Measurements from ENCODE around the gene SCN1A. TPM values are rescaled to one million over a fixed set of nuclear protein-coding genes. Genes with fewer than 3 reads are reported as not detected.

SCN1A gene
- total RNA-seq, 1 donor from 2014 or later: 1.8 TPM

DNA sequence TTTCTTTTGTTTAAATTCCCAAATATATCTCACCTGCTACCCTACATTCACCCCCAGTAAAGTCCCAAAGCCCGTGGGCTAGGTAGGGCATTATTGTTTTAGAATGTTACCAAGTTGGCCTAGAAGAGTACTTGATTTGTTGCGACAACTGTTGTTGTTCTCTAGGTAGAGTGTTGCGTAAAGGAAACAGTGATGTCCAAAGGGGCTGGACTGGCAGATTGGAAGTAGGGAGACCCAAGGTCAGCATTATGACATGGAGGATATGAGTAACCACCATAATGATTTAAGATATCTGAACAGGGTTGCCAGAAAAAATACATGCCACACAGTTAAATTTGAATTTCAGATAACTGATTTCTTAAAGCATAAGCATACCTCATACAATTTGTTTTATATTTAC lies 39.2 kb downstream of the SCN1A start:
- H3K9me3 Mint-ChIP-seq (ENCODE audit: unreplicated experiment): peaks cover 15% of the 10 kb centered on the region

DNA sequence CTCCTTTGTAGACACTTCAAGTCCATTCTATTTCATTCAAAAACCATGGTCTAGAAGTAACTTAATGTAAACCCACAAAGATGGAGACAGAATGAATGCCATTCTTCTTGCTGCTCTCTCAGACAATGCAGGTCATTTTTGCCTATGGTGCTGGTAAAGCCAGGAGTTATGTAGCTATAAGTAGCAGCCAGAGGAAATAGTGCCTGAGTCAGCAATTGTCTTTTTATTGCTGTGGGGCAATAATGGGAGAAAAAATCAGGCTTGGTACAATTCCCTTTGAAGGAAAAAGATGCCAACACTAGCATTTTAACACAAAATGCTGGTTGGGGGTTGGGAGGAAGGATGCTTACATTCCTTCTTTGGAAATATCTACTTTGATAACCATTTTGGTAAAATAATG lies 43.5 kb downstream of the SCN1A start:
- H3K4me1 Mint-ChIP-seq (ENCODE audit: low read depth, unreplicated experiment): peaks cover 77% of the 10 kb centered on the region
- peaks cover 13% of the 10 kb centered on the region for H3K9me3 Mint-ChIP-seq (ENCODE audit: unreplicated experiment)
- H3K27me3 Mint-ChIP-seq (ENCODE audit: unreplicated experiment): peaks cover 11% of the 10 kb centered on the region
- peak overlapping the region; percentile 44 for H3K4me3 Mint-ChIP-seq (ENCODE audit: unreplicated experiment)
- H3K36me3 Mint-ChIP-seq (ENCODE audit: unreplicated experiment): no peaks in the 10 kb centered on the region
- TF ChIP-seq, protein P1, sequence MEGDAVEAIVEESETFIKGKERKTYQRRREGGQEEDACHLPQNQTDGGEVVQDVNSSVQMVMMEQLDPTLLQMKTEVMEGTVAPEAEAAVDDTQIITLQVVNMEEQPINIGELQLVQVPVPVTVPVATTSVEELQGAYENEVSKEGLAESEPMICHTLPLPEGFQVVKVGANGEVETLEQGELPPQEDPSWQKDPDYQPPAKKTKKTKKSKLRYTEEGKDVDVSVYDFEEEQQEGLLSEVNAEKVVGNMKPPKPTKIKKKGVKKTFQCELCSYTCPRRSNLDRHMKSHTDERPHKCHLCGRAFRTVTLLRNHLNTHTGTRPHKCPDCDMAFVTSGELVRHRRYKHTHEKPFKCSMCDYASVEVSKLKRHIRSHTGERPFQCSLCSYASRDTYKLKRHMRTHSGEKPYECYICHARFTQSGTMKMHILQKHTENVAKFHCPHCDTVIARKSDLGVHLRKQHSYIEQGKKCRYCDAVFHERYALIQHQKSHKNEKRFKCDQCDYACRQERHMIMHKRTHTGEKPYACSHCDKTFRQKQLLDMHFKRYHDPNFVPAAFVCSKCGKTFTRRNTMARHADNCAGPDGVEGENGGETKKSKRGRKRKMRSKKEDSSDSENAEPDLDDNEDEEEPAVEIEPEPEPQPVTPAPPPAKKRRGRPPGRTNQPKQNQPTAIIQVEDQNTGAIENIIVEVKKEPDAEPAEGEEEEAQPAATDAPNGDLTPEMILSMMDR (IDR thresholded peaks at IDR 0.05; ENCODE audit: partially characterized antibody, unreplicated experiment): no peak
- DNase-seq: no peak
- peak overlapping the region; percentile 82 for H3K27ac Mint-ChIP-seq (ENCODE audit: unreplicated experiment)

More for the DNA sequence above, 39.2 kb downstream of the SCN1A start:
- Mint-ChIP-seq H3K36me3 (ENCODE audit: unreplicated experiment) (no peaks in the 10 kb centered on the region), H3K27ac (ENCODE audit: unreplicated experiment) (peak overlapping the region; percentile 73), H3K27me3 (ENCODE audit: unreplicated experiment) (peaks cover 8% of the 10 kb centered on the region), H3K4me3 (ENCODE audit: unreplicated experiment) (no peak overlapping the region), H3K4me1 (ENCODE audit: low read depth, unreplicated experiment) (peaks cover 70% of the 10 kb centered on the region)
- TF ChIP-seq, protein P1 (IDR thresholded peaks at IDR 0.05; ENCODE audit: partially characterized antibody, unreplicated experiment): no peak
- no peak for DNase-seq

- TF ChIP-seq, protein P1 (IDR thresholded peaks at IDR 0.05; ENCODE audit: partially characterized antibody, unreplicated experiment): no peak
- no peak for DNase-seq
These were observed 45.1 kb downstream of the SCN1A start for GRCh38 chr2:166082736-166083135.

GRCh38 chr2:166081852-166082251 lies 46.0 kb downstream of the SCN1A start:
- H3K4me3 Mint-ChIP-seq (ENCODE audit: unreplicated experiment): no peak overlapping the region
- no peaks in the 10 kb centered on the region for H3K36me3 Mint-ChIP-seq (ENCODE audit: unreplicated experiment)
- peaks cover 61% of the 10 kb centered on the region for H3K4me1 Mint-ChIP-seq (ENCODE audit: low read depth, unreplicated experiment)
- H3K27me3 Mint-ChIP-seq (ENCODE audit: unreplicated experiment): peaks cover 9% of the 10 kb centered on the region
- no peak for DNase-seq
- TF ChIP-seq, protein P1 (IDR thresholded peaks at IDR 0.05; ENCODE audit: partially characterized antibody, unreplicated experiment): no peak
- peak overlapping the region; percentile 90 for H3K27ac Mint-ChIP-seq (ENCODE audit: unreplicated experiment)
- peaks cover 10% of the 10 kb centered on the region for H3K9me3 Mint-ChIP-seq (ENCODE audit: unreplicated experiment)

More at GRCh38 chr2:166082736-166083135, 45.1 kb downstream of the SCN1A start:
- Mint-ChIP-seq H3K27me3 (ENCODE audit: unreplicated experiment) (peaks cover 11% of the 10 kb centered on the region), H3K4me1 (ENCODE audit: low read depth, unreplicated experiment) (peaks cover 68% of the 10 kb centered on the region), H3K36me3 (ENCODE audit: unreplicated experiment) (no peaks in the 10 kb centered on the region), H3K9me3 (ENCODE audit: unreplicated experiment) (peaks cover 13% of the 10 kb centered on the region), H3K4me3 (ENCODE audit: unreplicated experiment) (no peak overlapping the region), H3K27ac (ENCODE audit: unreplicated experiment) (peak overlapping the region; percentile 40)

DNA sequence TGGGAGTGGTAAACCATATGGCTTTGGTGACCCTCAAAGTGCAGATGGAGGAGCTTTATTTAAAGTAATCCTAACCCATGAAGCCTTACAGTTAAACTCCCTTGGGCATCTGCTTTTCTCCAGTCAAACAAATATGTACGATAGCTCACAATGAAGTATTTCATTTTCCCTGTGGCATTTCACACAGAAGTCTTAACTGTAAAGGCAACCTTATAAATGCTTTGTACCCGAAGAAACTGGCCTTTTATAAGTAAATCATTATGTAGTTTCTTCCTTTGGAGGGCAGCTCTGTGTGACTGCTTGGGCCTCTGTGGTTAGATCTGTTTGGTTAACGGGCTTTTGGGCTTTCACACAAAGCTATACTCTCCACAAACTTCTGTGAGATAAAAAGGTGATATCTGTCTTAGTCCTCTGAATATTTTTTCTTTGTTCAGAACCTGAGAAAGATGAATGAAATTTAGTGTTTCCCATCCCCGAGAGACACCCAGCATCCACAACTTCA lies 46.6 kb downstream of the SCN1A start:
- Mint-ChIP-seq H3K27ac (ENCODE audit: unreplicated experiment) (peak overlapping the region; percentile 90), H3K9me3 (ENCODE audit: unreplicated experiment) (peaks cover 3% of the 10 kb centered on the region), H3K4me3 (ENCODE audit: unreplicated experiment) (peak overlapping the region; percentile 41), H3K36me3 (ENCODE audit: unreplicated experiment) (no peaks in the 10 kb centered on the region), H3K4me1 (ENCODE audit: low read depth, unreplicated experiment) (peaks cover 54% of the 10 kb centered on the region), H3K27me3 (ENCODE audit: unreplicated experiment) (peaks cover 2% of the 10 kb centered on the region)
- TF ChIP-seq, protein P1 (IDR thresholded peaks at IDR 0.05; ENCODE audit: partially characterized antibody, unreplicated experiment): no peak
- no peak for DNase-seq

All from glutamatergic neuron (in vitro differentiated cells).